Measurements from ENCODE around the gene FIS1. TPM values are rescaled to one million over a fixed set of nuclear protein-coding genes. Genes with fewer than 3 reads are reported as not detected.

The FIS1 gene
- polyA plus RNA-seq, 1 donor (not counting 4 experiments of a cell fraction or from before 2014, with no cell fraction given): 202 TPM

DNA sequence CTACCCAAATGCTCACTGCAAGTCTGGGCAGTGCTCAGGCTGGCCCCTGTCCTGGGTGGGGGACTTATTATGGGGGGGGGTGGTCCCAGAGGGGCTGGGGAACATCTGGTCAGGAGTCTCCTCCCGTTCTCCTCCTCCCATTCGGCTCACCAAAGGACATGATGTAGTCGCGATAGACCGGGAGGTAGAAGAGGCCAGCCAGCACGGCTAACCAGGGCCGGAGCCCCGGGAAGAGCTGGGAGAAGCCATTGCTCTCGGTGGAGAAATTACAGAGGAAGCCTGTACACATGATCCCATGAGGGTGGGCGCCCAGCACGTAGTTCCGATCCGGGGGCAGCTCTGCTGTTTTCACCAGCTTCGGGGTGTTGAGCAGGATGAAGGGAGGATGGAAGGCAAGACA lies 46.4 kb downstream of the FIS1 start:
- dilution Hi-C loops (cut with MboI; ENCODE audit: extremely low pct_ligation_motif_present, low sequenced_read_pairs): no loop called here
- Histone ChIP-seq H4K20me1 (ENCODE audit: control insufficient read depth, extremely low read depth, insufficient read depth, low read length) (no peaks in the 10 kb centered on the region), H3K27me3 (ENCODE audit: control insufficient read depth, extremely low read depth, insufficient read depth, low read length) (peaks cover 30% of the 10 kb centered on the region), H3K9ac (ENCODE audit: control insufficient read depth, extremely low read depth, insufficient read depth, low read length) (no peak overlapping the region), H3K9me3 (ENCODE audit: control insufficient read depth, low read depth, low read length) (no peaks in the 10 kb centered on the region), H2AFZ (ENCODE audit: control insufficient read depth, low read length) (no peak overlapping the region), H3K27ac (ENCODE audit: control insufficient read depth, insufficient read depth, low read length) (no peak overlapping the region), H3K4me3 (ENCODE audit: control insufficient read depth in 2 of 3, extremely low read depth in 1 of 3, insufficient read depth in 2 of 3, low read depth in 1 of 3, low read length in 3 of 3) (no peak overlapping the region), H3K9me1 (ENCODE audit: control insufficient read depth, extremely low read depth, insufficient read depth, low read length) (no peaks in the 10 kb centered on the region), H3K4me2 (ENCODE audit: control insufficient read depth, extremely low read depth, insufficient read depth, low read depth, low read length) (no peak overlapping the region), H3K4me1 (ENCODE audit: control insufficient read depth, extremely low read depth, insufficient read depth, low read length) (no peaks in the 10 kb centered on the region), H3K36me3 (ENCODE audit: control insufficient read depth in 2 of 2, extremely low read depth in 1 of 2, insufficient read depth in 2 of 2, low read length in 2 of 2) (no peaks in the 10 kb centered on the region), H3K79me2 (ENCODE audit: control insufficient read depth, insufficient read depth, low read length) (no peaks in the 10 kb centered on the region)
- no peak for DNase-seq (ENCODE audit: low read depth, low spot score)
- TF ChIP-seq, protein P1, sequence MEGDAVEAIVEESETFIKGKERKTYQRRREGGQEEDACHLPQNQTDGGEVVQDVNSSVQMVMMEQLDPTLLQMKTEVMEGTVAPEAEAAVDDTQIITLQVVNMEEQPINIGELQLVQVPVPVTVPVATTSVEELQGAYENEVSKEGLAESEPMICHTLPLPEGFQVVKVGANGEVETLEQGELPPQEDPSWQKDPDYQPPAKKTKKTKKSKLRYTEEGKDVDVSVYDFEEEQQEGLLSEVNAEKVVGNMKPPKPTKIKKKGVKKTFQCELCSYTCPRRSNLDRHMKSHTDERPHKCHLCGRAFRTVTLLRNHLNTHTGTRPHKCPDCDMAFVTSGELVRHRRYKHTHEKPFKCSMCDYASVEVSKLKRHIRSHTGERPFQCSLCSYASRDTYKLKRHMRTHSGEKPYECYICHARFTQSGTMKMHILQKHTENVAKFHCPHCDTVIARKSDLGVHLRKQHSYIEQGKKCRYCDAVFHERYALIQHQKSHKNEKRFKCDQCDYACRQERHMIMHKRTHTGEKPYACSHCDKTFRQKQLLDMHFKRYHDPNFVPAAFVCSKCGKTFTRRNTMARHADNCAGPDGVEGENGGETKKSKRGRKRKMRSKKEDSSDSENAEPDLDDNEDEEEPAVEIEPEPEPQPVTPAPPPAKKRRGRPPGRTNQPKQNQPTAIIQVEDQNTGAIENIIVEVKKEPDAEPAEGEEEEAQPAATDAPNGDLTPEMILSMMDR (optimal IDR thresholded peaks at IDR 0.05 in 1 of 3, IDR thresholded peaks at IDR 0.05 in 1 of 3, conservative IDR thresholded peaks at IDR 0.05 in 1 of 3; ENCODE audit: extremely low read depth in 1 of 3, insufficient read depth in 2 of 3, low read length in 3 of 3): no peak
- TF ChIP-seq EZH2 (IDR thresholded peaks at IDR 0.05; ENCODE audit: low read length): no peak
- FAIRE-seq: no peak

DNA sequence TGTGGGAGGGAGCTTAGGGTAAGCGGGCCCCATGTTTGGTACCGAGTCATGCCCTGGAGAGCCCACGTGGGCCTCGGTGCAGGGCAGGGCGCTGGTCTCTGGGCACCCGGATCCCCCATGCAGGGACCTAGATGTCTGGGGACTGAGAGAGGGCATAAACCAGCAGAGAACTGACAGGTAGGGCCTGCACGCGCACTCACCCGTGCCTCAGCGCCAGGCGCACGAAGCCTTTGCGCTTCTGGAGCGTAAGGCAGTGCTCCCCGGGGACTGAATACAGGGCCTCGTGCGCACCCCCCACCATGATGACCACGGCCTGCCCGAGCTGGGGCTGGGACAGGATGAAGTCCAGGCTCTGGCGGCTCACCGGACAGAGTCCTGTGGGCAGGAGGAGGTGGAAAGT lies 46.9 kb downstream of the FIS1 start:
- H3K27me3 ChIP-seq (ENCODE audit: control insufficient read depth, extremely low read depth, insufficient read depth, low read length): peaks cover 26% of the 10 kb centered on the region
- H3K27ac ChIP-seq (ENCODE audit: control insufficient read depth, insufficient read depth, low read length): no peak overlapping the region
- no peak overlapping the region for H3K4me3 ChIP-seq (ENCODE audit: control insufficient read depth in 2 of 3, extremely low read depth in 1 of 3, insufficient read depth in 2 of 3, low read depth in 1 of 3, low read length in 3 of 3)
- H3K9me3 ChIP-seq (ENCODE audit: control insufficient read depth, low read depth, low read length): no peaks in the 10 kb centered on the region
- FAIRE-seq: no peak
- DNase-seq (ENCODE audit: low read depth, low spot score): no peak
- H4K20me1 ChIP-seq (ENCODE audit: control insufficient read depth, extremely low read depth, insufficient read depth, low read length): no peaks in the 10 kb centered on the region
- no peak overlapping the region for H3K9ac ChIP-seq (ENCODE audit: control insufficient read depth, extremely low read depth, insufficient read depth, low read length)
- no peaks in the 10 kb centered on the region for H3K36me3 ChIP-seq (ENCODE audit: control insufficient read depth in 2 of 2, extremely low read depth in 1 of 2, insufficient read depth in 2 of 2, low read length in 2 of 2)
- no peak overlapping the region for H2AFZ ChIP-seq (ENCODE audit: control insufficient read depth, low read length)
- TF ChIP-seq, protein P1 (optimal IDR thresholded peaks at IDR 0.05 in 1 of 3, IDR thresholded peaks at IDR 0.05 in 1 of 3, conservative IDR thresholded peaks at IDR 0.05 in 1 of 3; ENCODE audit: extremely low read depth in 1 of 3, insufficient read depth in 2 of 3, low read length in 3 of 3): no peak
- no peak for TF ChIP-seq EZH2 (IDR thresholded peaks at IDR 0.05; ENCODE audit: low read length)
- dilution Hi-C loops (cut with MboI; ENCODE audit: extremely low pct_ligation_motif_present, low sequenced_read_pairs): no loop called here
- no peaks in the 10 kb centered on the region for H3K4me1 ChIP-seq (ENCODE audit: control insufficient read depth, extremely low read depth, insufficient read depth, low read length)
- H3K4me2 ChIP-seq (ENCODE audit: control insufficient read depth, extremely low read depth, insufficient read depth, low read depth, low read length): no peak overlapping the region
- H3K9me1 ChIP-seq (ENCODE audit: control insufficient read depth, extremely low read depth, insufficient read depth, low read length): no peaks in the 10 kb centered on the region
- no peaks in the 10 kb centered on the region for H3K79me2 ChIP-seq (ENCODE audit: control insufficient read depth, insufficient read depth, low read length)
